Endothelial cell (in vitro differentiated cells): ENCODE measurements around the gene COL5A1. TPM values are rescaled to one million over a fixed set of nuclear protein-coding genes. Genes with fewer than 3 reads are reported as not detected.

Experiments used
- DNase-seq: peaks from one replicate; pipeline ENCODE4 v3.0.0; 2021; ENCODE audit warnings: low spot score
- H3K27ac Mint-ChIP-seq: one replicate; pipeline ENCODE4 v1.8.0; 2021; ENCODE audit warnings: mixed read lengths, inconsistent platforms; ENCODE audit not compliant: unreplicated experiment
- H3K27me3 Mint-ChIP-seq: one replicate; pipeline ENCODE4 v1.8.0; 2021; ENCODE audit warnings: mild to moderate bottlenecking, moderate library complexity, mixed read lengths, inconsistent platforms; ENCODE audit not compliant: unreplicated experiment
- H3K36me3 Mint-ChIP-seq: one replicate; pipeline ENCODE4 v1.8.0; 2021; ENCODE audit warnings: mild to moderate bottlenecking, low read depth, mixed read lengths, inconsistent platforms; ENCODE audit not compliant: unreplicated experiment
- H3K4me1 Mint-ChIP-seq: one replicate; pipeline ENCODE4 v1.8.0; 2021; ENCODE audit warnings: mild to moderate bottlenecking, mixed read lengths, inconsistent platforms; ENCODE audit not compliant: unreplicated experiment
- H3K4me3 Mint-ChIP-seq: one replicate; pipeline ENCODE4 v1.8.0; 2021; ENCODE audit warnings: mild to moderate bottlenecking, mixed read lengths, inconsistent platforms; ENCODE audit not compliant: unreplicated experiment
- H3K9me3 Mint-ChIP-seq: one replicate; pipeline ENCODE4 v1.8.0; 2021; ENCODE audit warnings: mixed read lengths, inconsistent platforms; ENCODE audit not compliant: unreplicated experiment
- total RNA-seq: library from RNA; stranded (reverse); fragmentation: NEBNext Ultra II Directional; extraction: Animal tissue kit (Norgen Biotek cat#: 25700); gene quantifications from one replicate; pipeline ENCODE4 v1.2.1, GENCODE V29; 2021; ENCODE audit not compliant: unreplicated experiment
- TF ChIP-seq, protein P1 (sequence below): fragments of 200-600 bp; sonication (generic); IDR thresholded peaks from one replicate; pipeline ENCODE4 v1.5.0; 2021; ENCODE audit warnings: antibody characterized with exemption; ENCODE audit not compliant: unreplicated experiment

Gene COL5A1
- total RNA-seq, 1 donor from 2014 or later, result 24.3 TPM

DNA sequence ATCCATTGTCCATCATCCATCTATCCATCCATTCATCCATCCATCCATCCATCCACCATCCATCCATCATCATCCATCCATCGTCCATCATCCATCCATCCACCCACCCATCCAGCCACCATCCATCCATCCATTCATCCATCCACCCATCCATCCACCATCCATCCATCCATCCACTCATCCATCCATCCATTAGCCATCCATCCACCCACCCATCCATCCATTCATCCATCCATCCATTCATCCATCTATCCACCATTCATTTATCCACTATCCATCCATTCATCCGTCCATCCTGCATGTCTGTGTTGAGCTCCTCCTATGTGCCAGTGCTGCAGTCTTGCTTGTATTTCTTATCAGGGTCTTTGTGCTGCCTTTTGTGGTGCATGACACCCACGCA, 44.2 kb downstream of the COL5A1 start:
- Mint-ChIP-seq H3K9me3 (no peaks in the 10 kb centered on the region), H3K4me1 (peaks cover 3% of the 10 kb centered on the region), H3K27ac (no peak overlapping the region), H3K36me3 (no peaks in the 10 kb centered on the region), H3K4me3 (no peak overlapping the region), H3K27me3 (no peaks in the 10 kb centered on the region)
- no peak for DNase-seq
- TF ChIP-seq, protein P1, sequence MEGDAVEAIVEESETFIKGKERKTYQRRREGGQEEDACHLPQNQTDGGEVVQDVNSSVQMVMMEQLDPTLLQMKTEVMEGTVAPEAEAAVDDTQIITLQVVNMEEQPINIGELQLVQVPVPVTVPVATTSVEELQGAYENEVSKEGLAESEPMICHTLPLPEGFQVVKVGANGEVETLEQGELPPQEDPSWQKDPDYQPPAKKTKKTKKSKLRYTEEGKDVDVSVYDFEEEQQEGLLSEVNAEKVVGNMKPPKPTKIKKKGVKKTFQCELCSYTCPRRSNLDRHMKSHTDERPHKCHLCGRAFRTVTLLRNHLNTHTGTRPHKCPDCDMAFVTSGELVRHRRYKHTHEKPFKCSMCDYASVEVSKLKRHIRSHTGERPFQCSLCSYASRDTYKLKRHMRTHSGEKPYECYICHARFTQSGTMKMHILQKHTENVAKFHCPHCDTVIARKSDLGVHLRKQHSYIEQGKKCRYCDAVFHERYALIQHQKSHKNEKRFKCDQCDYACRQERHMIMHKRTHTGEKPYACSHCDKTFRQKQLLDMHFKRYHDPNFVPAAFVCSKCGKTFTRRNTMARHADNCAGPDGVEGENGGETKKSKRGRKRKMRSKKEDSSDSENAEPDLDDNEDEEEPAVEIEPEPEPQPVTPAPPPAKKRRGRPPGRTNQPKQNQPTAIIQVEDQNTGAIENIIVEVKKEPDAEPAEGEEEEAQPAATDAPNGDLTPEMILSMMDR, result no peak

DNA sequence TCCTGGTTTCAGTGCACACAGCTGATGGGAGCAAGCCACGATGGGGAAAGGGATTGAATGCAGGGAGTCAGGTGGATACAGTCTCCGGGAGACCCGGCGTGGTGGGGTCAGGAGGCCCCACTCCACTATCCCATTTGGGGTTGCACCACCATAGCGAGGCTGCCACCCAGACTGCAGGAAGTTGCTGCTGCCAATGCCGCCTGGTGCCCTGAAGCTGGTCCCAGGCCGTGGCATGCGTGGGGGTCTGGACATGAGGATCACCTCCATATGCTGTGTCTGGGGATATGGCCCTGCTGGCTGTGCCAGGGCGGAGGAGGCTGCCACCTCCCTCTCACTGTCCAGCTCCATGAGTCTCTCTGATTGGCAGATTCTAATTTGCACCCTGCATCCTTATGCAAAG, 45.3 kb downstream of the COL5A1 start:
- H3K36me3 Mint-ChIP-seq, result no peaks in the 10 kb centered on the region
- no peak overlapping the region for H3K4me3 Mint-ChIP-seq
- DNase-seq, result no peak
- no peaks in the 10 kb centered on the region for H3K27me3 Mint-ChIP-seq
- H3K4me1 Mint-ChIP-seq, result peaks cover 3% of the 10 kb centered on the region
- TF ChIP-seq, protein P1, result no peak
- no peaks in the 10 kb centered on the region for H3K9me3 Mint-ChIP-seq
- H3K27ac Mint-ChIP-seq, result no peak overlapping the region

DNA sequence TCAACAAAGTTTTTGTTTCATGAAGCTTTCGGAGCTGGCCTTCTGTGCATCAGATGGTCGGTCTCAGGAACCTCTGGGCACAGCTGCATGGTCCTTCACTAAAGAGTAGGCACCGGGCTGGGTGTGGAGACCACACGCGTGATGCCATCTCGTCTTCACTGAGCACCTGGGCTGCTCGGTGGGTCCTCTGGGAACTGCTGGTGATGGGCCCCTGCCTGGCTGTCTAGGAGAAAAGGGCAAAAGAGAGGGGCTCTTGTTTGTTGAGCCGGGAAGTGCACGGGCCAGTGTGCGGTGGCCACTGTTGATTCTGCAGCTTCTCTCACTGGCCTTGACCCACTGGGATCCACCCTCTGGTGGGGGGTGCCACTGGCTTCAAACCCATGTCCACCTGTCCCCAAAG, 46.0 kb downstream of the COL5A1 start:
- no peak overlapping the region for H3K27ac Mint-ChIP-seq
- no peaks in the 10 kb centered on the region for H3K9me3 Mint-ChIP-seq
- H3K4me3 Mint-ChIP-seq, result no peak overlapping the region

DNA sequence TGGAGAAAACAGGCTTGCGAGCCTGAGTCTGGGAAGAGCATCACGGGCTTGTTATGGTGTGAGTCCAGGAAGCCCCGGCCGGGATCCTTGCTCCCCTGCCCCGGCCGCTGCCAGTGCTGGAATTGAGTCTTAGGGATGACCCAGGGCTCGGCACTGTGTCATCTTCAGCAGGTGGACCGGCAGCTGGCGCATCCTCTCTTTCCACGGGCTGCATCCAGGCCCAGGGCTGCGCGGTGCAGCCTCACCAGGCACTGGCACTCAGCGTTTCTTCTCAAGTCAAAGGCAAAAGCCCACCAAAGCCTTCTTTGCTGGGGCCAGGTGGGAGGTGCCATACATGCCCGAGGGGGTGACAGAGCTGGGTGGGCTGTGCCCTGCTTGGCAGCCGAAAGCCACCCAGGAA, 46.6 kb downstream of the COL5A1 start:
- H3K27me3 Mint-ChIP-seq, result peaks cover 1% of the 10 kb centered on the region
- TF ChIP-seq, protein P1, result no peak
- no peaks in the 10 kb centered on the region for H3K9me3 Mint-ChIP-seq
- peaks cover 3% of the 10 kb centered on the region for H3K4me1 Mint-ChIP-seq
- DNase-seq, result no peak
- no peaks in the 10 kb centered on the region for H3K36me3 Mint-ChIP-seq
- no peak overlapping the region for H3K4me3 Mint-ChIP-seq
- no peak overlapping the region for H3K27ac Mint-ChIP-seq

More for the DNA sequence above, 46.0 kb downstream of the COL5A1 start:
- peaks cover 3% of the 10 kb centered on the region for H3K4me1 Mint-ChIP-seq
- DNase-seq, result no peak
- no peaks in the 10 kb centered on the region for H3K36me3 Mint-ChIP-seq
- TF ChIP-seq, protein P1, result no peak
- H3K27me3 Mint-ChIP-seq, result no peaks in the 10 kb centered on the region

DNA sequence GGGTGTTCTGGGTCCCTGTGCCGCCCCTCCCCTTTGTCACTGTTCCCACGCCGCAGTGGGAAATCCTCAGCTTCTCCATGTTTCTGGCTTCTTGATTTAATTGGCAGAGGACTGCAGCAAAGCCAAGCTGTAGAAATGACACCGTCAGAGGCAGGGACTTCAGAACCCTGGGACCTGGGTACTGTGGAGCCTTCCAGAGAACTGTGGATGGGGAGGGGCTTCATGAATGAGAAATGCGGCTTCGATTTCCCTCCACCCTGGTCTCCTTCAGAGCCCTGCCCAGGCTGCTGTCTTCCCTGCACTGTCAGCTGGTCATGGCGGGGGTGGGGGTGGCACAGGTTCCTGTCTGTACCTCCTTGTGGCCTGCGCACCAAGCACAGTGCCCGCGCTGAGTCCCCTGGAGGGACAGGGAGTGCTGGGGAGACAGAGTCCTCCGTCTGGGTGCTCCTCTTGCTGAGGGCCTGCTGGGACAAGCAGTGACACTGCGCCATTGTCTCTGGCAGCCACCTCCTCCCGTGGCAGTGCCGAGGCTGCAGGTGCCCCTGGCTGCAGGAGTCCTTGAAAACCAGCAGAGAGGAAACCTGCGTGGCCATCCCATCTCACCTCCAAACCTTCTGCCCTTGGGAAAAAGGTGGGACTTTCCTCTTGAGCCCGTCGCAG, 47.2 kb downstream of the COL5A1 start:
- no peak for DNase-seq
- no peaks in the 10 kb centered on the region for H3K36me3 Mint-ChIP-seq
- no peak overlapping the region for H3K27ac Mint-ChIP-seq
- H3K9me3 Mint-ChIP-seq, result no peaks in the 10 kb centered on the region
- TF ChIP-seq, protein P1, result no peak
- H3K4me3 Mint-ChIP-seq, result no peak overlapping the region
- H3K27me3 Mint-ChIP-seq, result peaks cover 1% of the 10 kb centered on the region
- peaks cover 3% of the 10 kb centered on the region for H3K4me1 Mint-ChIP-seq
